Measurements from ENCODE around the gene RHOT1. TPM values are rescaled to one million over a fixed set of nuclear protein-coding genes. Genes with fewer than 3 reads are reported as not detected.
A peak's percentile ranks its signal among the peaks of the same experiment; 100 is the strongest.
"Not testable (repeated sequence)": the region's sequence is repeated elsewhere in the genome, so short reads cannot be mapped to it uniquely, and the experiment has no call there.

RHOT1 gene
- 40.5 and 49.9 TPM in 2 replicates for total RNA-seq (2014; rRNA removed; shearing (Covaris generic))

GRCh38 chr17:32142038-32142856, at the start of gene RHOT1:
TSS of gene RHOT1 (plus strand) at chr17:32142502. CDS start at chr17:32142693, 191 bp downstream.
- DNase-seq (ENCODE audit: low read depth): peak; percentile 94

DNA sequence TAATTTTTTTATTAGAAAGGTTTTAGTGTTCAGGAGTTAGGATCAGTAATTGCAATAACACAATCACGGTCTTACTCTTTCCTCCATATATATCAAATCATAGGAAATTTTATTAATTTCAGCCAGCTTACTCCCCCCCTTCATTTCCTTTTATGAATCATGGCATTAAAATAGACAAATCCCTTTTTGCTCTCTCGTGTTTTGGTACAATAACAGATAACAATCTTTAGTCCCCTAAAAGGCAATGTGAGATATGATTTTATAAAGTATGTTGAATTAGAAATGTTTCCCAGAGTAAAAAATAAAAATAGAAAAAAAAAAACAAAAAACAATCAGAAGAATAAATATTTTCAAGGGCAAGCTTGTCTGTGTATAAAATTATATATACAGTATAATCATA, 42.6 kb upstream of the RHOT1 start:
- no peak for DNase-seq (ENCODE audit: low read depth)

DNA sequence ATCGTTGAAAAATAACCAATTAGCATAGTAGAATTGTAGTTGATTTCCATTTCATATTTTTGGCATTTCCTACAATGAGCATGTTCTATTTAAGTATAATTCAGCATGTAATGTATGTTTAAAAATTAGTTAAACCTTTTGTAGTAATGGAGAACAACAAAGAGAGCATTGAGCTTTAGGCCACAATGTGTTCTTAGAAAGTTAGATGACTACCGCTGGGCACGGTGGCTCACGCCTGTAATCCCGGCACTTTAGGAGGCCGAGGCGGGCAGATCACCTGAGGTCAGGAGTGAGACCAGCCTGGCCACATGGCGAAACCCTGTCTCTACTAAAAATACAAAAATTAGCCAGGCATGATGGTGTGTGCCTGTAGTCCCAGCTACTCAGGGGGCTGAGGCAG, 42.0 kb upstream of the RHOT1 start:
- DNase-seq (ENCODE audit: low read depth): not testable (repeated sequence)

DNA sequence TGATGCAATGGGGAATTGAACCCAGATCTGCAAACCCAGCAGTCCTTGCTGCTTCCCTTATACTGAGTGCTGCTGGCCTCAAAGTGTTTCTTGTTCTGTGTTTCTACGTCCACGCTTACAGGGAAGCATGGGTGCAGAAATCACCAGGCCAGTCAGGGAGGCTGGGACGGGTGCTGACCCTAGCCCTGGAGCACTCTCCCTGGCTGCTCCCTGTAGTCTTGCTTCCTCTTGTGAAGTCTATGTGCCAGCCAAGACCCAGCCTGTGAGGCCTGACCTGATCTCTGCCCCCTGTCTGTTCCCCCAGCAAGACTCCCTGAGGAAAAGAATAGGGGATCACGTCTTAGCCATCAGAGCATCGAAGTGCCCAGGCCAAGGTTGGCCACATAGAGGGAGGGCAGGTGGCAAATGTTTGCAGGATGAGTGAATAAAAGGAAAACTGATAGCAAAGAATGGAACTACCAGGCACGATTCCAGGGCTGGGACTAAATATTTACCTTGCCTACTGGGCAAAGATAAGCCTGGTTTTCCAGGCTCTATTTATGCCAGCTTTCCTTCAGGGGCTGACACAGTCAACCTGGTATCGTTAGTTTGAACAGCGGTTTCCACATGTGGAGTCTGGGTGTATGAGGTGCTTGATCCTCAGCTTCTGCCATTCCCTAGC, 41.2 kb upstream of the RHOT1 start:
- no peak for DNase-seq (ENCODE audit: low read depth)

DNA sequence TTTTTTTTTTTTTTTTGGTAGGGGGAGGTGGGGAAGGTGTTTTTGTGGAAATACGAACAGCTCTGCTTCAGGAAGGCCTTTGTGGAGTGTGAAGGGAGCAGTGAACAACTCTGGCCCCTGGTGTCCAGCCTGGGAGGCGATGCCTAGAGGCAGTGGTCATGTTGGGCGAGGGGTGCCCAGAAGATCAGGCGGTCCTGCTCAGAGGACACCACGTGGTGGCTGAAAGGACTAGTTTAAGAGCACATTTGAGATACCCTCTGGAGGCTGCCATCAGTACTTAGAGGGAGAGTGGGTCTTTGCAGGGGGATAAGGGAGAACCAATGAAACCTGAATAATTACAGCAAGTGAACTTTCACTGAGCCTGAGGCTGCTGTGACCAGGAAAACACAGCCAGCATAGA, 40.1 kb upstream of the RHOT1 start:
- DNase-seq (ENCODE audit: low read depth): no peak

DNA sequence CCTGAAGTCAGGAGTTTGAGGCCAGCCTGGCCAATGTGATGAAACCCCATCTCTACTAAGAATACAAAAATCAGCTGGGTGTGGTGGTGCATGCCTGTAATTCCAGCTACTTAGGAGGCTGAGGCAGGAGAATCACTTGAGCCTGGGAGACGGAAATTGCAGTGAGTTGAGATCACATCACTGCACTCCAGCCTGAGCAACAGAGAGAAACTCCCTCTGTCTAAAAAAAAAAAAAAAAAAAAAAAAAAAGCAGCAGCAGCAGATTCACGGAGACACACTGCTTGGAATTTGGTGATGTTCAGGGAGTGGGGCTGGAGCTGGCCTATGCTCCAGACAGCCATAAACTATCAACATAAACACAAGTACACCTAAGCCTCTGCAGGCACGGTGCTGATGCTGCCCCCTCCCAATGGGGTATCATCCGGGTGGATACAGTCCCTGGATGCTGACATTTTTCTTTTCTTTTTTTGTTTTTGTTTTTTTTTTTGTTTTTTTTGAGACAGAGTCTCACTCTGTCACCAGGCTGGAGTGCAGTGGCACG, 39.6 kb upstream of the RHOT1 start:
- peak; percentile 37 for DNase-seq (ENCODE audit: low read depth)

GRCh38 chr17:32103476-32104113, 38.7 kb upstream of the RHOT1 start:
- peak; percentile 37 for DNase-seq (ENCODE audit: low read depth)

- DNase-seq (ENCODE audit: low read depth): no peak
Measured at GRCh38 chr17:32104158-32104557, 38.1 kb upstream of the RHOT1 start.

DNA sequence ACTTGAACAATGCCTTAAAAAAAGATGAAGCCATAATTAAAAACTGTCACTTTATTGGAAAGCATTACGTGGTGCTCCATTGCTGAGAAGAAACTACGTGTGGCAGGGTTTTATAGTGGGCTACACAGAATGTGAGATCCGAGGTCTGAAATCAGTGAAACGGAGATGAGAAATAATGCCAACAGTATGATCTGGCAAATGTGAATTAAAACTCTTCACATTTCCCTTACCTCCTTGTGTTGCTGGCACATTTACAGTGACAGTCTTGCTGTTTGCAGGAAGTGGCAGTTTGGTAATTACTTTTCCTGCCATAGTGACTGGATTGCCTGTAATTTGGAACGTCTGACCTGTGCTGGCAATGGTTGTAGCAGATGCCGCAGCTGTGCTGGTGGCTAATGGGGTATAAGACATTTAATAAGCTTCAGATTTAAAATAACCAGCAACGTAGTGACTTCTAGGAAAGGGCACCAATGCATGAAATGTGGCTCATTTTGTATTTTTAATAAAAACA, 35.8 kb upstream of the RHOT1 start:
- DNase-seq (ENCODE audit: low read depth): not testable (repeated sequence)

- not testable (repeated sequence) for DNase-seq (ENCODE audit: low read depth)
Measured at GRCh38 chr17:32107194-32107593, 35.1 kb upstream of the RHOT1 start.

DNA sequence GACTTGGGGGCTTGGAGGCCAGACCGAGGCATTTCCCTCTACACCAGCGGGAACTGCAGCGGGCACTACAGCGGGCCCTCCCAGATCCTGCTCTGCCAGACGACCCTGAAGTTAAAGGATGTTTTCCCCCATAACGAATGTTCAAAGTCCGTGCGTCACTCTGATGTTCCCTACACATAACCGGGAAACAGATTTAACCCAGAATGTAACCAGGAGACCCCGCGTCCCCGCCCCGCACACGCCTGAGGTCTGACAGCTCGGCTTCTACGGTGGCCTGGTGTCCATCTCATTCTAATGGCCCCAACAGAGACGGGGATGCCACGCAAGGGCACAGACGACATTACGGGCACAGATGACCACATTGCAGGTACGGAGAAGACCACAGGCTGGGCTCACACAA, 31.7 kb upstream of the RHOT1 start:
- DNase-seq (ENCODE audit: low read depth): no peak

- DNase-seq (ENCODE audit: low read depth): peak; percentile 54
Measured at GRCh38 chr17:32111141-32111771, 31.0 kb upstream of the RHOT1 start.

DNA sequence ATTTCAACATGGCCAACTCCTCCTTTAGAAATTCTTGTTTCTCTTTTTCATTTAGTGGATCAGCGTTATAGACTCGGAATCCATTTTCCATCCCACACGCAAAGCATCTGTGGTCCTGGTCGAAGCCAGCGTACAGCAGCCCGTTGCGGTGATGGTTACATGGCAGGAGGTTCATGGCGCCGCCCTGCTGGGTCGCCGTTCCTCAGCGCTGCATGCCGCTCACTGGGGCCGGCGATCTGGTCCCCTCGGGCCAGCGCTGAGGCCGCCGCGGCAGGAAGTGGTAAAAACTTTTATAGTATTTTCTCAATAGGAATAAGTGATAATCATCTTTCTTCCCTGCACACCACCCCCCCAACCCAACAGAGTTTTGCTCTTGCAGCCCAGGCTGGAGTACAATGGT, 29.9 kb upstream of the RHOT1 start:
- no peak for DNase-seq (ENCODE audit: low read depth)

GRCh38 chr17:32114536-32114935, 27.8 kb upstream of the RHOT1 start:
- no peak for DNase-seq (ENCODE audit: low read depth)

GRCh38 chr17:32115546-32115945, 26.8 kb upstream of the RHOT1 start:
- not testable (repeated sequence) for DNase-seq (ENCODE audit: low read depth)

DNA sequence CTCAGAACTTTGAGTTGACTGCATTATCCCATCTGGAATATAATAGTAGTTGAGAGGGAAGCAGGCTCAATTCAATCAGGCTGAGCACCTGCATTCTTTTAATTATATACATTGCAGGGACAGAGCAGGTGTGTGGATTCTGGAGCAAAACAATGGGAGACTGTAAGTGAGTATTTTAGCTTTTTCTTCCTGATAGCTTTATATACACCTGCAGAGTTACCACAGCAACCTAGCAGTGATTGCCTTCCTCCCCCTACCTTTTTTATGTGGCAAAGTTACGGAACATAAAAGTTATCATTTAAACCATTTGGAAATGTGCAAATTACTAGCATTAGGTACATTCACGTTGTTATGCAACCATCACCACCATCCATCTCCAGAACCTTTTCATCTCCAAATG, 25.4 kb upstream of the RHOT1 start:
- no peak for DNase-seq (ENCODE audit: low read depth)

DNA sequence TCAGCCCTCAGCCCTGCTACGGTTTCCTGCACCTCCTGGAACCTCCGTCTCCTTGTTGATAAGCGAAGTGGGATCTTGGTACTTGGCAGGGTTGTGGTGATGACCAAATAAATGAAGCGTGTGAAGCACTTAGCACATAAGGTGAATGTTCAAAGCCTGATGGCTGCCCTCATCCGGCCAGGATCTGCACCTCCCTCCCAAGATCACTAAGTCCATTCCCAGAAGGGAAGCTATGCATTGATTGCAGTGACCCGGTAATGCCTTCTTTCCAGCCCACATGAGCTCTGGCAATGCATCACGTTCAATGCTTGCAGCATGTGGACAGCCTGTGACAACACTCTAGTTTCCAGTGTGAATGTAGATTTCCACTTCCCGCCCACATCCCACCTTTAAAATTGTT, 24.9 kb upstream of the RHOT1 start:
- DNase-seq (ENCODE audit: low read depth): no peak

DNA sequence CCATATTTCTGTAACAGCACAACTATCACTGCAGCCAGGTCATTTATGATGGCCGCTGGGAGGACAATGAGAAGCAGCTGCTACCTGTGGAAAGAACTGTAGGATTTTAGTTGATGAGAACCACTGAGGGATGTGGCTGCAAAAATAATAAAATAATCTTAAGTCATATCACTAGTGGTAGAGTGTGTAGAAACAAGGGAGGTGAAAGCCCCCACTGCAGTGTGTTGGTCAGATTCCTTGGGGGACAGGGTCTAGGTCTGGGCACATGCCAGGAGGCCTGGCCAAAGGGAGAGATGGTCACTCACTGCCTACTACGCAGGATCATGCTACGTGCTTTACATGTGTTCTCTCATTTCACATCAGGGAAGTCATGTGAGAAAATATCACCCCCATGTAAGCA, 24.2 kb upstream of the RHOT1 start:
- not testable (repeated sequence) for DNase-seq (ENCODE audit: low read depth)

GRCh38 chr17:32118835-32119234, 23.5 kb upstream of the RHOT1 start:
- DNase-seq (ENCODE audit: low read depth): no peak

GRCh38 chr17:32120141-32120540, 22.2 kb upstream of the RHOT1 start:
- DNase-seq (ENCODE audit: low read depth): no peak

DNA sequence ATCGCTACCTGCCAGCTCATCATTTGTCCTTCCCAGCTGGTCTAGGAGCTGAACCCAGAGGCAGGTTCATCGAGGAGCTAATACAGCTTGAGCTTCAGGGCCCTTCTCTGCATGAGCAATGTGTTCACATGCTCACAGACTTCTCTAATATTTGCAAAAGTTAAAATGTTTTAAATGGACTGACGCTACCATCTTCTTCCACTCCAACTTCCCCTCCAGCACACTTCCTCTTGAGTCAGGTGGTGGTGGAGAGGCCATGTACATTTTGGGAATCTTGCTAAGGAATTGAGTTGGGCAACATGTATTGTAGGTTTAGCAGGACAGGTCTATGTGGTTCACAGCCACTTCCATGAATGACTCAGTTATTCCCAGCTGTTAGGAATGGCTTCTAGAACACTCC, 21.6 kb upstream of the RHOT1 start:
- no peak for DNase-seq (ENCODE audit: low read depth)

DNA sequence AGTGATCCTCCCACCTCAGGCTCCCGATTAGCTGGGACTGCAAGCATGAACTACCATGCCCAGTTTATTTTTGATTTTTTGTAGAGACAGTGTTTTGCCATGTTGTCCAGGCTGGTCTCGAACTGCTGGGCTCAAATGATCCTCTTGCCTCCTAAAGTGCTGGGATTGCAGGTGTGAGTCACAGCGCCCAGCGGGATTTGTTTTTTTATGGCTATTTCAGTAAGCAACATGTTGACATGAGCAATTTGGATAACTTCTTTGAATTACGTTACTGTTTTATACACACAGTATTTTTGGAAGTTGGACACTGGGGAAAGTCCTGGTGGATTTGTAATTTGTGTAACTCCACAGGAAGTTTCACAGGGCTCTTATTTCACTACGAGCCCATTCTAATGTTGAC, 18.5 kb upstream of the RHOT1 start:
- DNase-seq (ENCODE audit: low read depth): no peak
